K562 (cell line): Measurements from ENCODE around the gene ELMO3. TPM values are rescaled to one million over a fixed set of nuclear protein-coding genes. Genes with fewer than 3 reads are reported as not detected.
A peak's percentile ranks its signal among the peaks of the same experiment; 100 is the strongest.

Experiments used
- ATF1 ChIP-seq, 2 experiments: fragments of 450-650 bp in 1 of 2; IDR thresholded peaks; 2 replicates each; pipeline ENCODE4 v1.6.1; 2016; ENCODE audit warnings: missing compliant biosample characterization in 1 of 2, missing genetic modification characterization in 1 of 2
- ATF7 ChIP-seq: fragments of 450-650 bp; IDR thresholded peaks from 2 replicates; pipeline ENCODE4 v1.7.1; 2014; ENCODE audit warnings: mild to moderate bottlenecking, moderate library complexity
- CXXC5 ChIP-seq: fragments of 250-450 bp; sonication (Bioruptor Pico); IDR thresholded peaks from 2 replicates; pipeline ENCODE4 v1.8.0; 2022; ENCODE audit warnings: inconsistent platforms, mild to moderate bottlenecking, moderate library complexity
- MAZ ChIP-seq, 2 experiments: fragments of 450-650 bp in 1 of 2; sonication (generic) in 1 of 2; formaldehyde crosslinking; IDR thresholded peaks in 1 of 2; conservative IDR thresholded peaks in 1 of 2; 2 replicates each; pipeline versions ENCODE4 v1.4.0 to v1.5.0; 2020; ENCODE audit warnings: mild to moderate bottlenecking in 1 of 2, missing genetic modification reagents in 1 of 2
- MTA1 ChIP-seq: fragments of 450-650 bp; IDR thresholded peaks from 2 replicates; pipeline ENCODE4 v1.6.1; 2017; ENCODE audit warnings: borderline replicate concordance
- MYC ChIP-seq, 2 experiments: fragments of 250-450 bp in 1 of 2; sonication (Bioruptor Pico) in 1 of 2; IDR thresholded peaks; 2 replicates each; pipeline versions ENCODE4 v1.5.1 to v1.6.1; 2012 to 2021; ENCODE audit warnings: low read depth in 2 of 2, borderline replicate concordance in 1 of 2, improper control_type of control experiment in 1 of 2, low read length in 1 of 2, mild to moderate bottlenecking in 1 of 2, moderate library complexity in 1 of 2
- NR4A1 ChIP-seq, 2 experiments: fragments of 250-450 bp in 1 of 2; fragments of 450-650 bp in 1 of 2; sonication (Bioruptor Pico) in 1 of 2; IDR thresholded peaks; 2 replicates each; pipeline versions ENCODE4 v1.4.0 to v1.6.1; 2016 to 2020; ENCODE audit warnings: mild to moderate bottlenecking in 2 of 2, missing compliant biosample characterization in 1 of 2, missing genetic modification characterization in 1 of 2, moderate library complexity in 1 of 2
- POLR2G ChIP-seq: fragments of 200-400 bp; formaldehyde crosslinking; IDR thresholded peaks from 2 replicates; pipeline ENCODE4 v1.6.1; 2017; ENCODE audit warnings: low read depth, mild to moderate bottlenecking, antibody characterized with exemption, low read length, moderate library complexity
- SNRNP70 ChIP-seq: fragments of 200-400 bp; formaldehyde crosslinking; optimal IDR thresholded peaks from 2 replicates; pipeline ENCODE3; 2017; ENCODE audit warnings: low read depth, low read length
- SUPT5H ChIP-seq: fragments of 450-650 bp; IDR thresholded peaks from 2 replicates; pipeline ENCODE4 v1.6.1; 2016
- TSHZ1 ChIP-seq: fragments of 250-450 bp; sonication (Bioruptor Pico); IDR thresholded peaks from 2 replicates; pipeline ENCODE4 v1.4.0; 2020; ENCODE audit warnings: mild to moderate bottlenecking, moderate library complexity
- ZNF431 ChIP-seq: sonication (generic); formaldehyde crosslinking; IDR thresholded peaks from 2 replicates; pipeline ENCODE4 v1.8.0; 2022; ENCODE audit warnings: mild to moderate bottlenecking, missing genetic modification reagents
- polyA plus RNA-seq, 8 experiments: library from polyadenylated mRNA; depleted of rRNA in 4 of 8; stranded (reverse) in 5 of 8; unstranded in 3 of 8; fragments of >200 nt; fragmentation: Nextera tagmentation in 2 of 8; fragmentation: Illumina TruSeq in 1 of 8; extraction: Ambion mirVana in 2 of 8; extraction: Trizol in 1 of 8; gene quantifications; 2 replicates each; pipeline versions ENCODE4 v1.2.1 to v1.2.3, GENCODE V29; 2011 to 2014; ENCODE audit warnings: inconsistent platforms in 1 of 8, missing spikeins in 1 of 8
- total RNA-seq, 7 experiments: library from RNA; depleted of rRNA in 6 of 7; stranded (reverse); fragments of >200 nt in 6 of 7; fragmentation: Illumina TruSeq in 2 of 7; extraction: Trizol in 2 of 7; gene quantifications; 2 replicates each; pipeline versions ENCODE4 v1.2.1 to v1.2.3, GENCODE V29; 2011 to 2021; ENCODE audit warnings: low replicate concordance in 1 of 7
- TF ChIP-seq, protein P1 (sequence below): fragments of 250-450 bp; sonication (Bioruptor Pico); IDR thresholded peaks from 2 replicates; pipeline ENCODE4 v1.9.0; 2021; ENCODE audit warnings: mild to moderate bottlenecking, inconsistent platforms
- TF ChIP-seq, protein P2 (sequence below): fragments of 450-650 bp; formaldehyde crosslinking; IDR thresholded peaks from 2 replicates; pipeline ENCODE4 v1.4.0; 2020; ENCODE audit warnings: mild to moderate bottlenecking, moderate library complexity
- TF ChIP-seq, protein P3 (sequence below): sonication (generic); formaldehyde crosslinking; IDR thresholded peaks from 2 replicates; pipeline ENCODE4 v1.8.0; 2023; ENCODE audit warnings: mild to moderate bottlenecking, missing genetic modification reagents

Gene ELMO3
- total and polyA plus RNA-seq, 9 of the 15 experiments (the other 6 are each of a cell fraction or from before 2014, with no cell fraction given): 0.04 to 5.1 (median 1.5) TPM

- TF ChIP-seq SNRNP70 (no peak), MAZ (CRISPR knock-in tag; conservative IDR thresholded peaks at IDR 0.05 in 1 of 2, IDR thresholded peaks at IDR 0.05 in 1 of 2) (peak; percentile 66 to 86; a peak in 3 of 4 replicates), POLR2G (peak; percentile 77), ATF7 (0 out of 2 replicates have a peak, but pooled peaks have one; percentile 22), ATF1 (CRISPR knock-in tag; IDR thresholded peaks at IDR 0.05) (no peak), ATF1 (tag; IDR thresholded peaks at IDR 0.05) (peak; percentile 26; the same call in 1 of the 2 replicates), NR4A1 (CRISPR knock-in tag; IDR thresholded peaks at IDR 0.05) (no peak), NR4A1 (tag; IDR thresholded peaks at IDR 0.05) (0 out of 2 replicates have a peak, but pooled peaks have one; percentile 50), SUPT5H (peak; percentile 49), ZNF431 (CRISPR knock-in tag) (no peak), CXXC5 (CRISPR knock-in tag) (peak; percentile 92), MTA1 (no peak), TSHZ1 (no peak), MYC (IDR thresholded peaks at IDR 0.05; ENCODE audit: low read depth, low read length) (peak; percentile 88), MYC (CRISPR knock-in tag; IDR thresholded peaks at IDR 0.05; ENCODE audit: borderline replicate concordance, low read depth) (no peak)
- TF ChIP-seq, protein P1, sequence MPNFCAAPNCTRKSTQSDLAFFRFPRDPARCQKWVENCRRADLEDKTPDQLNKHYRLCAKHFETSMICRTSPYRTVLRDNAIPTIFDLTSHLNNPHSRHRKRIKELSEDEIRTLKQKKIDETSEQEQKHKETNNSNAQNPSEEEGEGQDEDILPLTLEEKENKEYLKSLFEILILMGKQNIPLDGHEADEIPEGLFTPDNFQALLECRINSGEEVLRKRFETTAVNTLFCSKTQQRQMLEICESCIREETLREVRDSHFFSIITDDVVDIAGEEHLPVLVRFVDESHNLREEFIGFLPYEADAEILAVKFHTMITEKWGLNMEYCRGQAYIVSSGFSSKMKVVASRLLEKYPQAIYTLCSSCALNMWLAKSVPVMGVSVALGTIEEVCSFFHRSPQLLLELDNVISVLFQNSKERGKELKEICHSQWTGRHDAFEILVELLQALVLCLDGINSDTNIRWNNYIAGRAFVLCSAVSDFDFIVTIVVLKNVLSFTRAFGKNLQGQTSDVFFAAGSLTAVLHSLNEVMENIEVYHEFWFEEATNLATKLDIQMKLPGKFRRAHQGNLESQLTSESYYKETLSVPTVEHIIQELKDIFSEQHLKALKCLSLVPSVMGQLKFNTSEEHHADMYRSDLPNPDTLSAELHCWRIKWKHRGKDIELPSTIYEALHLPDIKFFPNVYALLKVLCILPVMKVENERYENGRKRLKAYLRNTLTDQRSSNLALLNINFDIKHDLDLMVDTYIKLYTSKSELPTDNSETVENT (CRISPR knock-in tag): peak; percentile 58; the same call in 1 of the 2 replicates
- TF ChIP-seq, protein P2, sequence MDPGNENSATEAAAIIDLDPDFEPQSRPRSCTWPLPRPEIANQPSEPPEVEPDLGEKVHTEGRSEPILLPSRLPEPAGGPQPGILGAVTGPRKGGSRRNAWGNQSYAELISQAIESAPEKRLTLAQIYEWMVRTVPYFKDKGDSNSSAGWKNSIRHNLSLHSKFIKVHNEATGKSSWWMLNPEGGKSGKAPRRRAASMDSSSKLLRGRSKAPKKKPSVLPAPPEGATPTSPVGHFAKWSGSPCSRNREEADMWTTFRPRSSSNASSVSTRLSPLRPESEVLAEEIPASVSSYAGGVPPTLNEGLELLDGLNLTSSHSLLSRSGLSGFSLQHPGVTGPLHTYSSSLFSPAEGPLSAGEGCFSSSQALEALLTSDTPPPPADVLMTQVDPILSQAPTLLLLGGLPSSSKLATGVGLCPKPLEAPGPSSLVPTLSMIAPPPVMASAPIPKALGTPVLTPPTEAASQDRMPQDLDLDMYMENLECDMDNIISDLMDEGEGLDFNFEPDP (CRISPR knock-in tag): no peak
- TF ChIP-seq, protein P3, sequence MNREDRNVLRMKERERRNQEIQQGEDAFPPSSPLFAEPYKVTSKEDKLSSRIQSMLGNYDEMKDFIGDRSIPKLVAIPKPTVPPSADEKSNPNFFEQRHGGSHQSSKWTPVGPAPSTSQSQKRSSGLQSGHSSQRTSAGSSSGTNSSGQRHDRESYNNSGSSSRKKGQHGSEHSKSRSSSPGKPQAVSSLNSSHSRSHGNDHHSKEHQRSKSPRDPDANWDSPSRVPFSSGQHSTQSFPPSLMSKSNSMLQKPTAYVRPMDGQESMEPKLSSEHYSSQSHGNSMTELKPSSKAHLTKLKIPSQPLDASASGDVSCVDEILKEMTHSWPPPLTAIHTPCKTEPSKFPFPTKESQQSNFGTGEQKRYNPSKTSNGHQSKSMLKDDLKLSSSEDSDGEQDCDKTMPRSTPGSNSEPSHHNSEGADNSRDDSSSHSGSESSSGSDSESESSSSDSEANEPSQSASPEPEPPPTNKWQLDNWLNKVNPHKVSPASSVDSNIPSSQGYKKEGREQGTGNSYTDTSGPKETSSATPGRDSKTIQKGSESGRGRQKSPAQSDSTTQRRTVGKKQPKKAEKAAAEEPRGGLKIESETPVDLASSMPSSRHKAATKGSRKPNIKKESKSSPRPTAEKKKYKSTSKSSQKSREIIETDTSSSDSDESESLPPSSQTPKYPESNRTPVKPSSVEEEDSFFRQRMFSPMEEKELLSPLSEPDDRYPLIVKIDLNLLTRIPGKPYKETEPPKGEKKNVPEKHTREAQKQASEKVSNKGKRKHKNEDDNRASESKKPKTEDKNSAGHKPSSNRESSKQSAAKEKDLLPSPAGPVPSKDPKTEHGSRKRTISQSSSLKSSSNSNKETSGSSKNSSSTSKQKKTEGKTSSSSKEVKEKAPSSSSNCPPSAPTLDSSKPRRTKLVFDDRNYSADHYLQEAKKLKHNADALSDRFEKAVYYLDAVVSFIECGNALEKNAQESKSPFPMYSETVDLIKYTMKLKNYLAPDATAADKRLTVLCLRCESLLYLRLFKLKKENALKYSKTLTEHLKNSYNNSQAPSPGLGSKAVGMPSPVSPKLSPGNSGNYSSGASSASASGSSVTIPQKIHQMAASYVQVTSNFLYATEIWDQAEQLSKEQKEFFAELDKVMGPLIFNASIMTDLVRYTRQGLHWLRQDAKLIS: peak; percentile 38; the same call in 1 of the 2 replicates
Observed at GRCh38 chr16:67164599-67165061, 34.3 kb upstream of the ELMO3 start, which contains the start of gene HSF4 (continued).
